HepG2 (cell line): Measurements from ENCODE around the gene EFEMP2. TPM values are rescaled to one million over a fixed set of nuclear protein-coding genes. Genes with fewer than 3 reads are reported as not detected.

Experiments used
- ATF2 ChIP-seq: sonication (generic); formaldehyde crosslinking; IDR thresholded peaks from 2 replicates; pipeline ENCODE4 v1.4.0; 2020; ENCODE audit warnings: missing genetic modification reagents
- ATF7-NPFF ChIP-seq: sonication (generic); formaldehyde crosslinking; IDR thresholded peaks from 2 replicates; pipeline ENCODE4 v1.8.1; 2023; ENCODE audit warnings: mild to moderate bottlenecking, low read depth, missing genetic modification reagents, moderate library complexity
- DPF2 ChIP-seq: sonication (generic); formaldehyde crosslinking; IDR thresholded peaks from 2 replicates; pipeline ENCODE4 v1.4.0; 2020; ENCODE audit warnings: mild to moderate bottlenecking, low read depth, missing genetic modification reagents, borderline replicate concordance
- FLYWCH1 ChIP-seq: sonication (generic); formaldehyde crosslinking; IDR thresholded peaks from 2 replicates; pipeline ENCODE4 v1.8.1; 2023; ENCODE audit warnings: mild to moderate bottlenecking, missing genetic modification reagents
- HNF4A ChIP-seq: sonication (generic); formaldehyde crosslinking; IDR thresholded peaks from 2 replicates; pipeline ENCODE4 v1.4.0; 2020; ENCODE audit warnings: missing genetic modification reagents
- HNRNPLL ChIP-seq: fragments of 200-400 bp; formaldehyde crosslinking; IDR thresholded peaks from 2 replicates; pipeline ENCODE4 v1.6.1; 2017; ENCODE audit warnings: mild to moderate bottlenecking, low read depth, low read length; ENCODE audit not compliant: poor library complexity, severe bottlenecking
- PAF1 ChIP-seq: IDR thresholded peaks from 2 replicates; pipeline ENCODE4 v1.6.1; 2016; ENCODE audit warnings: missing genetic modification reagents, missing compliant biosample characterization
- RNF2 ChIP-seq: fragments of 450-650 bp; conservative IDR thresholded peaks from 2 replicates; pipeline ENCODE4 v1.6.1; 2016; ENCODE audit warnings: low read depth
- SKI ChIP-seq: fragments of 450-650 bp; IDR thresholded peaks from one replicate; pipeline ENCODE4 v1.6.1; 2018; ENCODE audit warnings: mild to moderate bottlenecking; ENCODE audit not compliant: partially characterized antibody
- SNAPC2 ChIP-seq: sonication (generic); formaldehyde crosslinking; IDR thresholded peaks from 2 replicates; pipeline ENCODE4 v1.8.1; 2022; ENCODE audit warnings: mild to moderate bottlenecking, missing genetic modification reagents
- TCF7 ChIP-seq: sonication (generic); IDR thresholded peaks from 2 replicates; pipeline ENCODE4 v1.6.1; 2016; ENCODE audit warnings: antibody characterized with exemption, low read depth
- ZBTB7B ChIP-seq: sonication (generic); formaldehyde crosslinking; IDR thresholded peaks from 2 replicates; pipeline ENCODE4 v1.4.0; 2020; ENCODE audit warnings: missing genetic modification reagents
- ZKSCAN1 ChIP-seq: fragments of 150-350 bp; IDR thresholded peaks from 2 replicates; pipeline ENCODE4 v1.6.1; 2014; ENCODE audit warnings: low read length
- ZNF142 ChIP-seq: sonication (generic); formaldehyde crosslinking; IDR thresholded peaks from 2 replicates; pipeline ENCODE4 v1.4.0; 2020; ENCODE audit warnings: missing genetic modification reagents
- ZNF251 ChIP-seq: sonication (generic); formaldehyde crosslinking; IDR thresholded peaks from 2 replicates; pipeline ENCODE4 v1.9.0; 2021; ENCODE audit warnings: mild to moderate bottlenecking, missing genetic modification reagents
- ZNF484 ChIP-seq: sonication (generic); formaldehyde crosslinking; IDR thresholded peaks from 2 replicates; pipeline ENCODE4 v1.5.1; 2020; ENCODE audit warnings: mild to moderate bottlenecking, low read depth, missing genetic modification reagents, borderline replicate concordance
- ZNF580 ChIP-seq: IDR thresholded peaks from 2 replicates; pipeline ENCODE4 v1.6.1; 2016; ENCODE audit warnings: low read depth, borderline replicate concordance
- ZNF776 ChIP-seq: sonication (generic); formaldehyde crosslinking; IDR thresholded peaks from 2 replicates; pipeline ENCODE4 v1.4.0; 2020; ENCODE audit warnings: mild to moderate bottlenecking, missing genetic modification reagents
- ZNF839 ChIP-seq: sonication (generic); formaldehyde crosslinking; IDR thresholded peaks from 2 replicates; pipeline ENCODE4 v1.4.0; 2020; ENCODE audit warnings: missing genetic modification reagents, mild to moderate bottlenecking, borderline replicate concordance
- ZZZ3 ChIP-seq: sonication (generic); formaldehyde crosslinking; IDR thresholded peaks from 2 replicates; pipeline ENCODE4 v1.4.0; 2020; ENCODE audit warnings: missing genetic modification reagents, mild to moderate bottlenecking, borderline replicate concordance
- polyA plus RNA-seq, 8 experiments: library from polyadenylated mRNA; depleted of rRNA in 3 of 8; stranded (reverse) in 7 of 8; unstranded in 1 of 8; fragments of >200 nt; fragmentation: Illumina TruSeq in 4 of 8; extraction: Trizol in 4 of 8; gene quantifications; 2 replicates each; pipeline versions ENCODE4 v1.2.1 to v1.2.3, GENCODE V29; 2011 to 2016; ENCODE audit warnings: low read depth in 4 of 8, missing spikeins in 1 of 8, mixed read lengths in 1 of 8; ENCODE audit not compliant: insufficient read depth in 1 of 8
- total RNA-seq, 5 experiments: library from RNA; depleted of rRNA; stranded (reverse); fragments of >200 nt; fragmentation: Illumina TruSeq; extraction: Trizol; gene quantifications; 2 replicates each; pipeline ENCODE4 v1.2.3, GENCODE V29; 2016; ENCODE audit warnings: low read depth in 1 of 5

The EFEMP2 gene
- total and polyA plus RNA-seq, 2 of the 13 experiments (the other 11 are each of a cell fraction or from before 2014, with no cell fraction given): 7.4 to 29.7 TPM

GRCh38 chr11:65918211-65919140, 45.9 kb upstream of the EFEMP2 start, which contains the start of gene C11orf68 (continued):
- 0 out of 2 replicates have a peak, but pooled peaks have one; percentile 18 for TF ChIP-seq ZNF142
- peak; percentile 17; the same call in 1 of the 2 replicates for TF ChIP-seq ATF7-NPFF (CRISPR knock-in tag)
- TF ChIP-seq ATF2 (CRISPR knock-in tag): no peak
- TF ChIP-seq DPF2 (CRISPR knock-in tag): no peak
- TF ChIP-seq ZBTB7B (CRISPR knock-in tag): no peak
- TF ChIP-seq RNF2: no peak
- no peak for TF ChIP-seq PAF1 (CRISPR knock-in tag)
- no peak for TF ChIP-seq ZKSCAN1
- no peak for TF ChIP-seq SKI
- no peak for TF ChIP-seq ZNF580 (CRISPR knock-in tag)
- no peak for TF ChIP-seq ZZZ3 (CRISPR knock-in tag)
- TF ChIP-seq TCF7: no peak
- no peak for TF ChIP-seq FLYWCH1 (CRISPR knock-in tag)
- TF ChIP-seq ZNF251 (CRISPR knock-in tag): no peak
- TF ChIP-seq HNRNPLL: peak; percentile 33
- TF ChIP-seq ZNF776 (CRISPR knock-in tag): no peak
- TF ChIP-seq ZNF484 (CRISPR knock-in tag): no peak
- TF ChIP-seq ZNF839 (CRISPR knock-in tag): no peak
- TF ChIP-seq SNAPC2 (CRISPR knock-in tag): no peak
- TF ChIP-seq HNF4A (CRISPR knock-in tag): no peak
